HepG2 (cell line): ENCODE data around the gene EEA1. TPM values are rescaled to one million over a fixed set of nuclear protein-coding genes. Genes with fewer than 3 reads are reported as not detected.

ENCODE experiments used
- ATAC-seq: fragments of 200-7000 bp; cut with Tn5 transposase; 3 replicates; pipeline ENCODE4 v1.9.1; 2020; ENCODE audit warnings: mild to moderate bottlenecking, moderate library complexity
- BruUV-seq: library from RNA; stranded (reverse); fragments of 400-500 nt; replicated peaks from 2 replicates; lab custom pipeline; 2021; lab: Mats Ljungman, UMichigan
- CTCF ChIA-PET: fragments of 300-600 bp; formaldehyde crosslinking; extraction: SDS; loops from one replicate; lab custom pipeline; 2021; ENCODE audit warnings: low total read pairs, inconsistent platforms, low intra/inter-chr PET ratio; lab: Yijun Ruan, JAX
- POLR2A ChIA-PET: fragments of 350-600 bp; sonication (Branson Sonifier 250); formaldehyde crosslinking; loops from one replicate; lab custom pipeline; 2020; ENCODE audit warnings: antibody characterized with exemption, inconsistent platforms; lab: Yijun Ruan, JAX
- DNase-seq: peaks from one replicate; pipeline ENCODE4 v3.0.0-alpha.2; 2015; ENCODE audit warnings: low spot score
- FAIRE-seq: peaks from 3 replicates; lab custom pipeline; 2011; peaks lifted over from hg19 to GRCh38; lab: Jason Lieb, UNC
- H2AFZ ChIP-seq: one replicate; pipeline ENCODE4 v1.6.1; 2011; ENCODE audit warnings: low read length, inconsistent platforms
- H3K27ac ChIP-seq: fragments of 300-600 bp; 3 replicates; pipeline ENCODE4 v1.8.0; 2011; ENCODE audit warnings: mixed run types, mild to moderate bottlenecking, mixed read lengths, low read length, inconsistent platforms; ENCODE audit not compliant: insufficient read depth; ENCODE audit errors: extremely low read length
- H3K27me3 ChIP-seq, 2 experiments: fragments of 200-600 bp in 1 of 2; 2 replicates in 1 of 2; 3 replicates in 1 of 2; pipeline versions ENCODE4 v1.6.0 to v1.8.0; 2011; ENCODE audit warnings: low read length in 2 of 2, mild to moderate bottlenecking in 2 of 2, moderate library complexity in 2 of 2, inconsistent platforms in 1 of 2; ENCODE audit not compliant: insufficient read depth in 2 of 2, control insufficient read depth in 1 of 2
- H3K36me3 ChIP-seq, 2 experiments: fragments of 200-600 bp in 1 of 2; replicated peaks in 1 of 2; 2 replicates in 1 of 2; 3 replicates in 1 of 2; pipeline versions ENCODE4 v1.5.1 to v1.8.0; 2011; ENCODE audit warnings: low read length in 2 of 2, inconsistent platforms in 1 of 2; ENCODE audit not compliant: insufficient read depth in 2 of 2, control insufficient read depth in 1 of 2
- H3K4me1 ChIP-seq: 2 replicates; pipeline ENCODE4 v1.5.1; 2012; ENCODE audit warnings: low read length, inconsistent platforms; ENCODE audit not compliant: insufficient read depth
- H3K4me2 ChIP-seq: 2 replicates; pipeline ENCODE4 v1.6.0; 2011; ENCODE audit warnings: low read depth, low read length, inconsistent platforms
- H3K4me3 ChIP-seq, 3 experiments: fragments of 200-600 bp in 1 of 3; sonication (generic), shearing (Covaris generic) in 1 of 3; replicated peaks in 1 of 3; 2 replicates each; pipeline ENCODE4 v1.5.1; 2011 to 2016; ENCODE audit warnings: low read length in 3 of 3, inconsistent platforms in 2 of 3, low read depth in 2 of 3, mild to moderate bottlenecking in 2 of 3, control low read depth in 1 of 3, mixed read lengths in 1 of 3; ENCODE audit not compliant: insufficient read depth in 1 of 3
- H3K79me2 ChIP-seq: one replicate; pipeline ENCODE4 v1.6.1; 2011; ENCODE audit warnings: low read length, inconsistent platforms; ENCODE audit not compliant: insufficient read depth
- H3K9ac ChIP-seq: 2 replicates; pipeline ENCODE4 v1.6.0; 2011; ENCODE audit warnings: mild to moderate bottlenecking, low read depth, low read length, inconsistent platforms; ENCODE audit not compliant: insufficient read depth
- H3K9me3 ChIP-seq: 2 replicates; pipeline ENCODE4 v1.5.1; 2012; ENCODE audit warnings: mild to moderate bottlenecking, low read length
- H4K20me1 ChIP-seq: 2 replicates; pipeline ENCODE4 v1.6.0; 2011; ENCODE audit warnings: inconsistent platforms, mild to moderate bottlenecking, low read length, moderate library complexity; ENCODE audit not compliant: insufficient read depth
- ZNF337 ChIP-seq: sonication (generic); formaldehyde crosslinking; IDR thresholded peaks from 2 replicates; pipeline ENCODE4 v1.5.1; 2020; ENCODE audit warnings: missing genetic modification reagents, low read depth, mild to moderate bottlenecking, borderline replicate concordance
- ZNF616 ChIP-seq: sonication (generic); formaldehyde crosslinking; IDR thresholded peaks from 2 replicates; pipeline ENCODE4 v1.5.0; 2020; ENCODE audit warnings: low read depth, mild to moderate bottlenecking, missing genetic modification reagents
- WGBS: methylation state at CpG from one replicate; pipeline ENCODE4 v1.1.6; 2017; ENCODE audit warnings: low lambda C conversion rate; 5-methylcytosine and 5-hydroxymethylcytosine counted together
- in situ Hi-C: cut with HindIII; loops from 2 replicates; pipeline ENCODE4 v1.10.0; 2017; ENCODE audit warnings: low pct_unique_long_range_greater_than_20kb; ENCODE audit not compliant: extremely low pct_ligation_motif_present
- intact Hi-C: fragments of 100-400 bp; cut with micrococcal nuclease; formaldehyde crosslinking; loops from one replicate; pipeline ENCODE4 v1.10.0; 2022; ENCODE audit not compliant: unreplicated experiment
- polyA plus RNA-seq, 8 experiments: library from polyadenylated mRNA; depleted of rRNA in 3 of 8; stranded (reverse) in 7 of 8; unstranded in 1 of 8; fragments of >200 nt; fragmentation: Illumina TruSeq in 4 of 8; extraction: Trizol in 4 of 8; gene quantifications; 2 replicates each; pipeline versions ENCODE4 v1.2.1 to v1.2.3, GENCODE V29; 2011 to 2016; ENCODE audit warnings: low read depth in 4 of 8, missing spikeins in 1 of 8, mixed read lengths in 1 of 8; ENCODE audit not compliant: insufficient read depth in 1 of 8
- total RNA-seq, 5 experiments: library from RNA; depleted of rRNA; stranded (reverse); fragments of >200 nt; fragmentation: Illumina TruSeq; extraction: Trizol; gene quantifications; 2 replicates each; pipeline ENCODE4 v1.2.3, GENCODE V29; 2016; ENCODE audit warnings: low read depth in 1 of 5
- TF ChIP-seq, protein P1 (sequence below): sonication (generic); formaldehyde crosslinking; IDR thresholded peaks from 2 replicates; pipeline ENCODE4 v1.4.0; 2020; ENCODE audit warnings: missing genetic modification reagents, borderline replicate concordance
- TF ChIP-seq, protein P2 (sequence below): sonication (generic); formaldehyde crosslinking; IDR thresholded peaks from 2 replicates; pipeline ENCODE4 v1.4.0; 2020; ENCODE audit warnings: missing genetic modification reagents, borderline replicate concordance

Gene EEA1
- total and polyA plus RNA-seq, 2 of the 13 experiments (the other 11 are each of a cell fraction or from before 2014, with no cell fraction given), result 5.0 to 19.3 TPM

DNA sequence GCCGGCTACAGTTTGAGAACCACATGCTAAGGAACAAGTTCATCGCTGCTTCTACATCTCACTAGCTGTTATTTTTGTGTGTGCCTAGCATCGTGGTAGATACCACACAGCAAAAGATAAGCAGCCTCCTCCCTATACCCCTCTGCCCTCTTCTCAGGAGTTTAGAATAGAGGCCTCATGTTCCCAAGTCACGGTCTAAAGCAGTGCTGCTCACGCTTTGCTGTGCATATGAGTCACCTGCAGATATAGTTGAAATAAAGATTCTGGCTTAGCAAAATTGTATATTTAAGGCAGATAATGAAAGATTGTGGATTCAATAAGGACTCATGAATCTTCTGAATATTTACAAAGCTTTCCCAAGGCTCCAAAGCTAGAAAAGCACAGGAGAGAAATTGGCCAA lies 198.3 kb downstream of the EEA1 start:
- no peak overlapping the region for H3K9ac ChIP-seq
- no peaks in the 10 kb centered on the region for H3K79me2 ChIP-seq
- FAIRE-seq (no peak), DNase-seq (no peak), ATAC-seq (no peak)
- CTCF ChIA-PET, result no interaction called here
- no peaks in the 10 kb centered on the region for H4K20me1 ChIP-seq
- H2AFZ ChIP-seq, result no peak overlapping the region
- H3K27ac ChIP-seq, result no peak overlapping the region
- POLR2A ChIA-PET, result no interaction called here
- H3K4me2 ChIP-seq, result no peak overlapping the region
- H3K4me3 ChIP-seq, result no peak overlapping the region
- H3K27me3 ChIP-seq, result peaks cover 0 to 3% of the 10 kb centered on the region in 2 experiments; a peak in 1 of 5 replicates
- H3K4me1 ChIP-seq, result no peaks in the 10 kb centered on the region
- in situ Hi-C loops, result no loop called here
- TF ChIP-seq ZNF616 (CRISPR knock-in tag) (no peak), ZNF337 (CRISPR knock-in tag) (no peak)
- TF ChIP-seq, protein P1, sequence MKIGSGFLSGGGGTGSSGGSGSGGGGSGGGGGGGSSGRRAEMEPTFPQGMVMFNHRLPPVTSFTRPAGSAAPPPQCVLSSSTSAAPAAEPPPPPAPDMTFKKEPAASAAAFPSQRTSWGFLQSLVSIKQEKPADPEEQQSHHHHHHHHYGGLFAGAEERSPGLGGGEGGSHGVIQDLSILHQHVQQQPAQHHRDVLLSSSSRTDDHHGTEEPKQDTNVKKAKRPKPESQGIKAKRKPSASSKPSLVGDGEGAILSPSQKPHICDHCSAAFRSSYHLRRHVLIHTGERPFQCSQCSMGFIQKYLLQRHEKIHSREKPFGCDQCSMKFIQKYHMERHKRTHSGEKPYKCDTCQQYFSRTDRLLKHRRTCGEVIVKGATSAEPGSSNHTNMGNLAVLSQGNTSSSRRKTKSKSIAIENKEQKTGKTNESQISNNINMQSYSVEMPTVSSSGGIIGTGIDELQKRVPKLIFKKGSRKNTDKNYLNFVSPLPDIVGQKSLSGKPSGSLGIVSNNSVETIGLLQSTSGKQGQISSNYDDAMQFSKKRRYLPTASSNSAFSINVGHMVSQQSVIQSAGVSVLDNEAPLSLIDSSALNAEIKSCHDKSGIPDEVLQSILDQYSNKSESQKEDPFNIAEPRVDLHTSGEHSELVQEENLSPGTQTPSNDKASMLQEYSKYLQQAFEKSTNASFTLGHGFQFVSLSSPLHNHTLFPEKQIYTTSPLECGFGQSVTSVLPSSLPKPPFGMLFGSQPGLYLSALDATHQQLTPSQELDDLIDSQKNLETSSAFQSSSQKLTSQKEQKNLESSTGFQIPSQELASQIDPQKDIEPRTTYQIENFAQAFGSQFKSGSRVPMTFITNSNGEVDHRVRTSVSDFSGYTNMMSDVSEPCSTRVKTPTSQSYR (CRISPR knock-in tag), result no peak
- TF ChIP-seq, protein P2, sequence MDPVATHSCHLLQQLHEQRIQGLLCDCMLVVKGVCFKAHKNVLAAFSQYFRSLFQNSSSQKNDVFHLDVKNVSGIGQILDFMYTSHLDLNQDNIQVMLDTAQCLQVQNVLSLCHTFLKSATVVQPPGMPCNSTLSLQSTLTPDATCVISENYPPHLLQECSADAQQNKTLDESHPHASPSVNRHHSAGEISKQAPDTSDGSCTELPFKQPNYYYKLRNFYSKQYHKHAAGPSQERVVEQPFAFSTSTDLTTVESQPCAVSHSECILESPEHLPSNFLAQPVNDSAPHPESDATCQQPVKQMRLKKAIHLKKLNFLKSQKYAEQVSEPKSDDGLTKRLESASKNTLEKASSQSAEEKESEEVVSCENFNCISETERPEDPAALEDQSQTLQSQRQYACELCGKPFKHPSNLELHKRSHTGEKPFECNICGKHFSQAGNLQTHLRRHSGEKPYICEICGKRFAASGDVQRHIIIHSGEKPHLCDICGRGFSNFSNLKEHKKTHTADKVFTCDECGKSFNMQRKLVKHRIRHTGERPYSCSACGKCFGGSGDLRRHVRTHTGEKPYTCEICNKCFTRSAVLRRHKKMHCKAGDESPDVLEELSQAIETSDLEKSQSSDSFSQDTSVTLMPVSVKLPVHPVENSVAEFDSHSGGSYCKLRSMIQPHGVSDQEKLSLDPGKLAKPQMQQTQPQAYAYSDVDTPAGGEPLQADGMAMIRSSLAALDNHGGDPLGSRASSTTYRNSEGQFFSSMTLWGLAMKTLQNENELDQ (CRISPR knock-in tag), result no peak
- H3K9me3 ChIP-seq, result no peaks in the 10 kb centered on the region
- WGBS, result 46% methylated on average over 5 of the region's 5 CpGs
- BruUV-seq, result no TSS peak
- intact Hi-C loops, result no loop called here
- H3K36me3 ChIP-seq, result no peaks in the 10 kb centered on the region
